HG03280 (cell line): ENCODE data around the gene HM13.
"Not testable (repeated sequence)": the region's sequence is repeated elsewhere in the genome, so short reads cannot be mapped to it uniquely, and the experiment has no call there.

Experiments used
- ATAC-seq: cut with Tn5 transposase; IDR thresholded peaks from one replicate; pipeline ENCODE4 v1.9.1; 2021; ENCODE audit warnings: mild to moderate bottlenecking, moderate library complexity; ENCODE audit not compliant: unreplicated experiment

Gene HM13

DNA sequence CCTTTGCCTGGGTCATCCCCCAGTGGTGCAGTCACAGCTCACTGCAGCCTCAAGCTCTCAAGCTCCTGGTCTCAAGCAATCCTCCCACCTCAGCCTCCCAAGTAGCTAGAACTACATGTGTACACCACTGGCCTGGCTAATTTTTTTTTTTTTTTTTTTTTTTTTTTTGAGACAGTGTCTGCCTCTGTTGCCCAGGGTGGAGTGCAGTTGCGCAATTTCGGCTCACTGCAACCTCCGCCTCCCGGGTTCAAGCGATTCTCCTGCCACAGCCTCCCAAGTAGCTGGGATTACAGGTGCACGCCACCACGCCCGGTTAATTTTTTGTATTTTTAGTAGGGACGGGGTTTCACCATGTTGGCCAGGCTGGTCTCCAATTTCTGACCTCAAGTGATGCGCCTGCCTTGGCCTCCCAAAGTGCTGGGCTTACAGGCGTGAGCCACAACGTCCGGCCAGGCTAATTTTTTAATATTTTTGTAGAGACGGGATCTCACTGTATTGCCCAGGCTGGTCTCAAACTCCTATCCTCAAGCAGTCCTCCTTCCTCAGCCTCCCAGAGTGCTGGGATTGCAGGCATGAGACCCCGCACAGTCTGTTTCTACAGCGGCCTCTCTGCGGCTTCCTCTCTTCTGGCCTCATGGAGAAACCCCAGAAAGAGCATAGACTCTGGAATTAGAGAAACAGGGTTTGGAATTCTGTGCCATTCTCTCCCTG lies 65.9 kb downstream of the HM13 start:
- not testable (repeated sequence) for ATAC-seq

DNA sequence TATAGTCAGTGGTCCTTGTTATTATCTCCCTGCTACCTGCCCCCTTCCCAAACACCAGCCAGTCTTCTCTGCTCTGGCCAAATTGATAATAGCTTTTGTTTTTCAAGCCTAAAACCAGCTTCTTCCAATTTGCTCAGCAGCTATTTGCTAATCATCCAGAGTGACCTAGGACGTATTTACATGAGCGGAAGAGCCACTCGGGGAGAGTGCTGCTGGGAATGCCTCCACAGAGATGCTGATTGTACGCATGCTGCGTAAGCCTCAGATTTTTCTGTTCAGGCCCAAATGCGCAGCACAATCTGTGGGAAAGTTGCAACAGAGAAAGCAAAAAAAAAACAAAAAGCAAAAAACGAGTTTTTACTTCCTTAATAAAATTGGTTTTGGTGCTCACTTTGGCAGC lies 66.5 kb downstream of the HM13 start:
- ATAC-seq, result no peak

DNA sequence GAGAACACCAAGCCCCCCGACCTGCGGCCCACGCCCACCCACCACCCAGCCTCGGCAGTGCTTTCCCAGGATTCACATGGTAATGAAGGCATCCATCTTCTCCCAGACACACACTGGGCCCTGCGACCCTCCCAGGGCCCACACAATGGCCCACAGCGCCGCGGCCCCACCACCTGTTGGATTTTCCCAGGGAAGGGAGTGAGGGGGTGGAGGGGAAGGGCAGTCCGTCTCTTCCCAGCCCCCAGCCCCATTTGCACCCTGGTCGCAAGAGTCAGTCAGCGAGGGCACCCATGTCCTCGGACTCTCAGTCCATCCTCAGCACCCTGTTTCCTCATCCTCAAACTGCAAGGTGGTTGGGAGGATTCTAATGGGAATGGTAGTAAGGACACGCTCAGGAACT lies 67.1 kb downstream of the HM13 start:
- ATAC-seq, result no peak

DNA sequence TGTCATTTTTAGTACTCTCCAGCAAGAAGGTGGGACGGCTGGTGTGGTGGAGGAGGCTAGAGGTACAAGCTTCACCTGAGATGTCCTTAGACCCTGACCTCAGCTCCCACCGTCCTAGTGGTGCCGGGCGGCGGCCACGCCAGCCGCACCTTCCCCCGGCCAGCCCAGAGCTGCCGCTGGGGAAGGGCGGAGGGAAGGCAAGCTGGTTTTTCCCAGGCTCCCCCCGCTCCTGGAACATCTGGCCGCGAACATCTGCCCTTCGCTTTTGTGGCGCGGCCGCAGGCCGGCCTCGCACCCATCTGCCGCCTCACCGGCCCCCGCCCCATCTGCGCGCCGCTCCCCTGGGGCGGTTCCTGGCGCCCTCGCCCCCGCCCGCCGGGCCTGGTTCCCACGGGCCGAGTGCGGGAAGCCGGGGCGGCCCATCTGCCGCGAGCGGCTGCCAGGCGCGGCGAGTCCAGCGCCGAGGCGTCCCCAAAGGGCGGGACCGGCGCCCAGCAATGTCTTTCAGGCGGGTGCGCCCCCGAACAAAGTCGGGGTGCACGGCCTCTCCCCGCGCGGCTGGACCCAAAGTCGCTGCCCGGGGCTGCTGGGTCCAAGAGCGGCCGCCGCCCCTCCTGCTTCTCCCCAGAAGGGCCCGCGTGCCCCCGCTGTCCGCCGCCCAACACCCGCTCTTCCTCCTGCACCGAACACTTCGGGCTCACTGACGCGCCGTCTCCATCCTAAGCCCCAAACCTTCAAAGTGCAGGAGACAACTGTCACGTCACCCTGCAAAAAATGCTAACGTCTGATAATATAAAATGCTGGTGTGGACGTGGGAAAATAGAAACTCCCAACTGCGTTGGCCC lies 73.5 kb downstream of the HM13 start:
- ATAC-seq, result no peak

DNA sequence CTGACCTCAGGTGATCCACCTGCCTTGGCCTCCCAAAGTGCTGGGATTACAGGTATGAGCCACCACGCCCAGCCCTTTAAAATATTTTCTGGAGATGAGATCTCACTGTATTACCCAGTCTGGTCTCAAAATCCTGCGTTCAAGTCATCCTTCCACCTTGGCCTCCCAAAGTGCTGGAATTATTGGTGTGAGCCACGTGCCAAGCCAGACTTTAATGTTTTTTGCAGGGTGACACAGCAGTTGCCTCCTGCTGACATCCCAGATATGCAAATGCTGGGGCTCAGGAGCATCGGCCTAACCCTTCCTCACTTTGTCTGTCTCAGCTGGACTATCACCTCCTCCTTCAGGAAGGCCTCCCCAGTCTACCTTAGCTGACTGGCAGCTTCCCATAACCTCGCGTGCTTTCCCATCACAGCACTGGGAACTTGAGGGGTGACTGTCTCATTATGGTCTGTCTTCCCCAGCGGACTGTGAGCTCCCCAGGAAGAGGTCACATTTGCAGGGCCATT lies 76.5 kb downstream of the HM13 start:
- no peak for ATAC-seq

DNA sequence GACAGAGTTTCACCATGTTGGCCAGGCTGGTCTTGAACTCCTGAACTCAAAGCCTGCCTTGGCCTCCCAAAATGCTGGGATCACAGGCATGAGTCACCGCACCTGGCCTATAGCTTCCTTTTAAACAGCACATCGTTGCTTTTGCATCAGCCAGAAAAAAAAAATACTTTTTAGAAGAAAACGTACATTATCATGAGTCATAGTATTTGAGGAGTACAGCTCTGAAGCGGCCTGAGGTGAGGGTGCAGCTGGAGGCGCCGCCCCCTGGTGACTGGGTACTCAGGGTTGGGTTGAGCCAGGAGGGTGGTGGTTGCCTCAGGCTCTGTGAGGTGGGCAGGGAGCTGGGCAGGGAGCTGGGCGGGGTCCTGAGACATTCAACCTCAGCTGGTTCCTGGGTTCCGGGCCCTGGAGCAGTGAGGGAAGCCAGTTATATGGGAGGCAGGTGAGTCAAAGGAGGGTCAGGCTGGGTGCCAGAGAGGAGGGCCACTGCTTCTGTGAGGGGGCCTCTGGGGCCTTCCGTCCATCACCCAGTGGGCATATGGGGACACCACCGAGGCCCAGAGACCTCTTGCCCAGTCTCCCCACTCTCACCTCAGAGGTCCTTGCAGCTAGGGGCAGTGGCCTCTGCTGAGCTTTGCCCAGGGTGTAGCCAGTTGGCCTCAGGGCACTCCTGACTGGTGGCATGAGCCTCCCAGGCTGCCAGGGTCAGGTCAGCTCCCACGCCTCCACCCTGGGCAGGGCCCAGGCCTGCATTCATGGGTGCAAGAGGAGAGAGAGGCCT lies 79.2 kb downstream of the HM13 start:
- no peak for ATAC-seq

DNA sequence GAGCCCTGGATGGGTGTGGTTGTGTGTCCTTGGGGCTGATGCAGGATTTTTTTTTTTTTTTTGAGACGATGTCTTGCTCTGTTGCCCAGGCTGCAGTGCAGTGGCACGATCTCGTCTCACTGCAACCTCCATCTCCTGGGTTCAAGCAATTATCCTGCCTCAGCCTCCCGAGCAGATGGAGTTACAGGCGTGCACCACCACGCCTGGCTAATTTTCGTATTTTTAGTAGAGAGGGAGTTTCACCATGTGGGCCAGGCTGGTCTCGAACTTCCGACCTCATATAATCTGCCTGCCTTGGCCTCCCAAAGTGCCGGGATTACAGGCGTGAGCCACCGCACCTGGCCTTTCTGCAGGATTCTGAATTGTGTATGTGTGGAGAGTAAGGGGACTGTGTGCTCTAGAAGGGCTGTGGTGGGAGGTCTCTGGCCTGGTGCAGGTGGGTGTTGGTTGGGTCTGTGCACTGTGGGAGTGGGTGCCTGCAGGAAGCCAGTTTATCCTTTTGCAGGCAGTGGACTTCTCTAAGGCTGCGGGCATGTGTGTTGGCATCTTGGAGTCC lies 79.8 kb downstream of the HM13 start:
- ATAC-seq, result no peak

DNA sequence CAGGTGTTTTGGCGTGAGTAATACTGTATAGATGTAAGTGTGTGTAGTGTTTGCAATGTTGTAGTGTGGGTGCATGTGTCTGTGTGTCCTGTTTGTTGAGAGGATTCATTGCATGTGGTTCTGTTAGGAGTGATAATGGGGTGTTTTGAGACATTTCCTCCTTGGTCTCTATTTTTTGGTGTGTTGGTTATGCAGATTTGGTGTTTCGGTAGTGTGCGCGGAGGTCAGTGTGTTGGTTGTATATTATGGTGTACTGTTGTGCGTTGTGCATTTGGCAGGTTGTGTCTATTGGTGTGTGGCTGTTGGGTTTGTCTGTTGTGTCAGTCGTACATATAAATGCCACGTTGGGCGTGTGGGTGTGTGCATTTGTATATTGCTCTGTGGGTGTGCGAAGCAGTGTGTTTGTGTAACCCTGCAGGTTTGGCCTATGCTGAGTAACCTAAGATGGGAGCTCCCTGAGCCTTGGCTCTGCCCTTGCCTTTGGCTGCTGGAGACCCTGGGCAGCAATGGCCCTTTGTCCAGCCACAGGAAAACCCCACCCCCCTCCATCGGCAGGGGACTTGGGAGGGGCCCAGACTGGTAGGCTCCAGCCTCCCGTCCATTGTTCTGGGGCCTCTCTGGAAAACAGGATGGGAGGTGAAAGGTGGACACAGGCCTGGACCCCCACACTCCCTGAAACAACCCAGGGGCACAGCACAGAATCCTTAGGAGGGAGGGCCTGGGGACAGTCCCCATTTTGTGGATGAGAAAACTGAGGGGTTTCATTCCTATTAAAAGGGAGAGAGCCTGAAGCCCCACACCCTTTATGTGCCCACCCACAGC lies 80.5 kb downstream of the HM13 start:
- no peak for ATAC-seq

DNA sequence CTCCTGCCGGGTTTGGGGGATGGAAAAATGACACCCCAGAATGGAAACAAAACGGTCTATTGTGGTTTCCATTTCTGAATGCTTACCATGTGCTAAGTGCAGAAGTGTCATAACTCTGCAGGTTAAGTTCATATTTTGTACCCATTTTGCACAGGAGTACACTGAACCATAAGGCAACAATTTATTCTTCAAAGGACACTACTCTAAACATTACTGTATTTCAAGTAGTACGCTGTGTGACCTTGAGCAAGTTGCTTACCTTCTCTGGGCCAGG lies 81.1 kb downstream of the HM13 start:
- no peak for ATAC-seq

DNA sequence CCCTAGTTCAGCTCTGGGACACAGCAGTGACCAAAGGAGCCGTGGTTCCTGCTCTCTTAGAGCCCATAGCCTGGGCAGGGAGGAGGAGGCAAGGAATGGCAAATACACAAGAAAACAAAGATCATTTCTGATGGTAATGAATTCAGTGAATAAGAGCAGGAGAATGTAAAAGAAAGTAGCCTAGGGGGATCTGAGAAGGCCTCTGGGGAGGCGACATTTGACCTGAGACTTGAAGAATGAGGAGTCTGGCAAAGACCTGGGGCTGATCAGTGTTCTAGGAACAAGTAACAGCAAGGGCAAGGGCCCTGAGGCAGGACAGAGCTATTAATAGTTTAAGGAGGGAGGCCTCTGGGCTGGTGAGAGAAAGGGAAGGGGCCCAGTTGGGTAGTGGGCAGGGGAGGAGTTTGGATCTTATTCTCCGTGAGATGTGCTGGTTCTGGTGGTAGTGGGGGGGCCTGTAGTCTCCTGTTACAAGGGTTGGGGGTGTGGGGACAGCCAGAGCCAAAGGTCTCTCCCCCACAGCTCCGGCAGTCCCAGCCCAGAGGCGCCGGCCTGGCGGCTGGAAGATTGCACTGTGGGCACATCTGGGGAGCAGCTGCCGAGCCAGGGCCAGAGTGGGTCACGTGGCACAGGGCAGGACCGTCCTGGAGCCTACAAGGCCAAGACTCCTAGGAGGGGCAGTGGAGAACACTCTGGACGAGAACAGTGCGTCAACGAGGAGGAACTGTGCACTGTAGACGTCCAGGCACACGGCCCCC lies 81.6 kb downstream of the HM13 start:
- no peak for ATAC-seq

DNA sequence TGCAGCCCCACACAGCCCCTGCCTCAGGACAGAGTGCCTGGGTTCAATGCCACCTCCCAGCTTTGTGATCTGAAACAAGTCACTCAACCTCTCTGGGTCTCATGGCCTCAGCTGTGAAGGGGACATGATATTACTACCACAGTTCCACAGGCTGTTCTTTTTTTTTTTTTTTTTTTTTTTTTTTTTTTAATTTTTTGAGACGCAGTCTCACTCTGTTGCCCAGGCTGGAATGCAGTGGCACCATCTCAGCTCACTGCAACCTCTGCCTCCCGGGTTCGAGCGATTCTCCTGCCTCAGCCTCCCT lies 82.1 kb downstream of the HM13 start:
- not testable (repeated sequence) for ATAC-seq

DNA sequence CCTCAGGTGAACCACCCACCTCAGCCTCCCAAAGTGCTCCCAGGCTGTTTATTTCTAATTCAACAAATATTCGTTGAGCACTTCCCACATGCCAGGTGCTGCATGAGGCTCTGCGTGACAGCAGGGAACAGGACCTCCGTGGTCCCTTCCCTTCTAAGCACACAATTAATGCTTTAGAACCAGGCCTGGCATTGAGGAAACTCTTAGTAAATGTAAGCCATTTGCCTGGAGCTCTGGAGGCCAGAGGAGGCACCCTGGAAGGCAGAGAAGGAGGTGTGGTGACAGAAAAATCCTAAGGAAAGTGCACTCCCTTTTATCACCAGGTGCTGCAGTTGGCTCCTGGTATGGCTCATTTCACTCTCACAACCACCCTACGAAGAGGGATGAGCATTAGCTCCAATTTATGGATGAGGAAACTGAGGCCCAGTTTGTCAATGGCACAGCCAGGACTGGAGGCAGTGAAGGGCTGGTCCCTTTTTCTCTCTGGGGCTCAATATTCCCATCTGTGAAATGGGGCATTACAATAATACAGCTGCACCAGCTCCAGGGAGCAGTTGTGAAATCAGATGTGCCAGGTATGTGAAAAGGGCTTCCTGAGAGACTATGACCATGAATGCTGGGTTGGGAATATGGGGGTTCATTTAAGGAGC lies 82.7 kb downstream of the HM13 start:
- ATAC-seq, result no peak

DNA sequence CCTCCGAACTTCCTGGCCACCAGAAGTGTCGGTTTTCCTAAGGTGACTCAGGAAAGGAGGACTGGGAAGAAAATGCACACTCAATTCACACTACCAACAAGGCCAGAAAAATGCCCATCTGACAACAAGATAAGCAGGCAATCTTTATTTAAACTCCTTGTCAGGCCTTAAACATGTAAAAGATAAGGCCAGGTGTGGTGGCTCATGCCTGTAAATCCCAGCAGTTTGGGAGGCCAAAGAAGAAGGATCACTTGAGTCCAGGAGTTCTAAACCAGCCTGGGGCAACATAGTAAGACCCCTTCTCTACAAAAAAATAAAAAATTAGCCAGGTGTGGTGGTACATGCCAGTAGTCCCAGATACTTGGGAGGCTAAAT lies 83.2 kb downstream of the HM13 start:
- ATAC-seq, result no peak

DNA sequence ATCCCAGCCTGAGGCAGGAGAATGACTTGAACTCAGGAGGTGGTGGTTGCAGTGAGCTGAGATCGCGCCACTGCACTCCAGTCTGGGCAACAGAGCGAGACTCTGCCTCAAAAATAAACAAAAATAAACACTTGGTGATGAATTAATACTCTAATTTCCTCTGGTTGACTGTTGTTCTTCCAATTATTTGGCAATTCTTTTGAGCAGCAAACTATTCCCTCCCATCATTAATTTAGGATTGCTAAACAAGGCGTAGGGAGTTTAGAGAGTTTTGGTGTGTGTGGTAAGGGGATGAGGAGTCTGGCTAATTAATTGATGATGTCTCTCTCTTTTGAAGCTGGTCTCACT lies 88.2 kb downstream of the HM13 start:
- no peak for ATAC-seq

DNA sequence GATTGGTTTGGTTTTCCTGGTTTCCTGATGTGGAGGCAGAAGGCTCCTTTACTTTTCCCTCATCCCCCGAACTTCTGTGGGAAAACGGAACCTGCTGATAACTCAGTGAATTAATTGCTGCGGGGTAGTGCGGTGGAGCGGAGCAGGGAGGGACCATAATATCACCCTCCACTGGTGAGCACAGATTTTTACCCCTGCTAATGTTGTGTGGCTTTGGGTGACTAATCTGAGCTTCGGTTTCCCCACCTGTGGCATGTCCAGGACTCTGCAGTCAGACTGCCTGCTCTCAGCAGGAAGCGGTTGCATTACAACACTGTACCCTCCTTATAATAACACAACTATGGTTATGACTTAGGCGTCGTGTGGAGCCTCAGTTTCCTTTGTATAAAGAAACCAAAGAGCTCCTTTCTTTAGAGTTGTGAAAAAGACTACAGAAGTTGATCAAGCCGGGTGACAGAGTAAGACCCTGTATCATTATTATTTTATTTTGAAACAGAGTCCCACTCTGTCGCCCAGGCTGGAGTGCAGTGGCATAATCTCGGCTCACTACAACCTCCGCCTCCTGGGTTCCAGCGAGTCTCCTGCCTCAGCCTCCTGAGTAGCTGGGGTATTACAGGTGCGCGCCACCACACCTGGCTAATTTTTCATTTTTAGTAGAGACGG lies 88.7 kb downstream of the HM13 start:
- peak; percentile 58 for ATAC-seq

DNA sequence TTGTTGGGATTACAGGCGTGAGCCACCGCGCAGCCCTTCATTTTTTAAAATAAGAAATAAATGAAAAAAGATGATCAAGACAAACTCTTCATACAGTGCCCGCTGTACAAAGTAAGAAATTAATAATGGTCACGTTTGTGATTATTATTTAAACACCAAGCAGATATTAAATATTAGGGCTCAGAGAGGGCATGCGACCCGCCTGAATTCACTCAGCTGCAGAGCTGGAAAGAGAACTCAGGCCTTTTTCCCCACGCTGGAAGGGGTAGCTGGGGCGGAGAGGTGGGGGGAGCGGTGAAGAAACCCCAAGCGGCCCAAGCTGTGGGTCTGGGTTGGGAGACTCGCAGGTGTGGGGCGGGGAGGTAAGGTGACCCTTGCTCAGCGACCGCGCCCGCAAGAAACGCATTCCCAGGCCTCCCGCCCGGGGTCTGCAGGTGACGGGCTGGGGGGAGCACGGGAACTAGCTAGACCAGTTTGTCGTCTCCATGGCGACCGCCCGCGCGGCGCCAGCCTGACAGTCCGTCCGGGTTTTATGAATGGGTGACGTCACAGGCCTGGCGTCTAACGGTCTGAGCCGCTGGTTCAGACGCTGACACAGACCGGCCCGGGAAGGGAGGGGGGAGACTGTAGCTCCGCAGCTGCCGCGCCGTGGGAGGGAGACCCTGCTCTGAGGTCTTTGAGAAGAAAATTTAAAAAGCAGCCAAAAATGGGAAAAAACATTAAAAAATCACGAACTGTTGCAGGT lies 89.8 kb downstream of the HM13 start:
- peak; percentile 46 for ATAC-seq

DNA sequence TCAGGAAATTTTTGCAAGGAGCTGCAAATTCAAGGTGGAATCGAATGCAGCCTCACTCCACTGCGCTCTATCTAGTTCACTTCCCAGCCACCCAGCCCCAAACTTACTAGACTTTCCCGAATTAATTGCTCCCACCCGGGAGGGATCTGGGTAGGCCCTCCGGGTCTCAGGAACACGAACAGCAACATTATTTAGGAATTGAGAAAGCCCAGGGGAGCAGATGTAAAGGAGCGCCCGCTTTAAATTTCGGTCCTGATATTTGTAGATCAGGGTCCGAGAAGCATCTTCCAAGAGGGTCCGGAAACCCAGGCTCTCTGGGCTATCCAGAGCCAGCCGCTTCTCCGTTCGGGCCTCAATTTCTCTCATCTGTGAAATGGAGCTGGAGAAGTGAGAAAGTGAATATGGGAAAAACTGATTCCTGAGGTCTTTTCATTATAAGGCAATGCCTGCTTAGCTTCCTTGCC lies 90.4 kb downstream of the HM13 start:
- no peak for ATAC-seq
